Peyer's patch (tissue), 4 donors: ENCODE results near the gene ESRP2.

Source experiments
- POLR2A ChIP-seq, 2 donors: fragments of 450-650 bp; IDR thresholded peaks; one replicate each; pipeline ENCODE4 v1.5.1; 2017; ENCODE audit warnings: antibody characterized with exemption in 2 of 2, mild to moderate bottlenecking in 2 of 2, moderate library complexity in 2 of 2
- TF ChIP-seq, protein P1 (sequence below), 6 experiments: fragments of 450-650 bp in 4 of 6; fragments of 200-600 bp in 2 of 6; sonication (generic) in 1 of 6; IDR thresholded peaks; one replicate each; pipeline ENCODE4 v1.5.1; 2017 to 2019; ENCODE audit warnings: antibody characterized with exemption in 6 of 6, mild to moderate bottlenecking in 3 of 6, moderate library complexity in 1 of 6

DNA sequence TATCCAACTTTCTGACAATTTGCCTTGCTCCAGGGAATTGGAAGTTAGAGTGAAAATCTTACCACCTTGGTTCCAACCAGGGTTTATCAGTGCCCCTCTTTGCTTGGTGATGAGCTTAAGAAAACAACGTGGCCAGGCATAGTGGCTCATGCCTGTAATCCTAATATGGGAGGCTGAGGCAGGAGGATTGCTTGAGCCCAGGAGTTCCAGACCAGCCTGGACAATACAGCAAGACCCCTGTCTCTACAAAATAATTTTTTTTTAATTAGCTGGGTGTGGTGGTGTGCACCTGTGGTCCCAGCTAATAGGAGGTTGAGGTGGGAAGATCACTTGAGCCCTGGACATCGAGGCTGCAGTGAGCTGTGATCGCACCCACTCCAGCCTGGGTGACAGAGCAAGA lies 49.8 kb upstream of the ESRP2 start:
- TF ChIP-seq, protein P1, sequence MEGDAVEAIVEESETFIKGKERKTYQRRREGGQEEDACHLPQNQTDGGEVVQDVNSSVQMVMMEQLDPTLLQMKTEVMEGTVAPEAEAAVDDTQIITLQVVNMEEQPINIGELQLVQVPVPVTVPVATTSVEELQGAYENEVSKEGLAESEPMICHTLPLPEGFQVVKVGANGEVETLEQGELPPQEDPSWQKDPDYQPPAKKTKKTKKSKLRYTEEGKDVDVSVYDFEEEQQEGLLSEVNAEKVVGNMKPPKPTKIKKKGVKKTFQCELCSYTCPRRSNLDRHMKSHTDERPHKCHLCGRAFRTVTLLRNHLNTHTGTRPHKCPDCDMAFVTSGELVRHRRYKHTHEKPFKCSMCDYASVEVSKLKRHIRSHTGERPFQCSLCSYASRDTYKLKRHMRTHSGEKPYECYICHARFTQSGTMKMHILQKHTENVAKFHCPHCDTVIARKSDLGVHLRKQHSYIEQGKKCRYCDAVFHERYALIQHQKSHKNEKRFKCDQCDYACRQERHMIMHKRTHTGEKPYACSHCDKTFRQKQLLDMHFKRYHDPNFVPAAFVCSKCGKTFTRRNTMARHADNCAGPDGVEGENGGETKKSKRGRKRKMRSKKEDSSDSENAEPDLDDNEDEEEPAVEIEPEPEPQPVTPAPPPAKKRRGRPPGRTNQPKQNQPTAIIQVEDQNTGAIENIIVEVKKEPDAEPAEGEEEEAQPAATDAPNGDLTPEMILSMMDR (IDR thresholded peaks at IDR 0.05): no peak
- no peak for TF ChIP-seq POLR2A (IDR thresholded peaks at IDR 0.05)
